Measurements from ENCODE around the gene PPP3R1.

Gene PPP3R1

DNA sequence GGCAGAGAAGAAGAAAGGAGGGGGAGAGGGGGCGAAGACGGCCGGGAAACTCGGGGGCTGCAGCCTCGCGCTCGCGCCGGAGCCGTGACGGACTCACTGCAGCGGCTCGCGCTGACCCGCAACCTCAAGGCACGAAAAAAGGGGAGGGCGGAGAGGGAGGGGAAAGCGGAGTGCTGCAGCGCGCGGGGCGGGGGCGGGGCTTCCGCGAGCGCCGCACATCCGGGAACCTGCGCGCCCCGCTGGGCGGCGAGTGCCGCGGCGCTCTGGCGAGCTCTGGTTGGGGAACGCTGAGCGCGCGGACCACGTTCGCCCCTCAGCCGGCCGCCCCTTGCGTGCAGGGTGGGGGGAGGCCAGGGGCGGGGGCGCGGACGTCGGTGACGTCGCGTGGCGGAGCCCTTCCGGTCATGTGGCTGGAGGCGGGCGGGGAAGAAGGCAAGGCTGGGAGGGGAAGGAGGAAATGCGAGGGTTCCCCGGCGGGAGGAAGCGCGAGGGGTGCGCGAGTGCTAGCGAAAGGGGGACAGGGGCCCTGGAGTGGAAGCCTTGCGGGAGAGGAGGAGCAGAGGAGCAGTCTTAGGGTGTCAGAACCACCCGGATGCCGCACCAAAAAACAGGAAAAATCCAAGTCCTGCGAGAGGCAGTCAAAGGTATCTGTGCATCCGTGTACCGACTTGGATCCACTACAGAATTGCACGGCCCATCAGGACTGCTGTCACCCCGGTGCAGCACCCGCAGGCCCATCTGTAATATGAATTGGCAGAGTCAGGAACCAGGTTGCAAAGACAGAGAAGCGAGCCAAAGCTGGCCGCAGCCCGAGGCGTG is at the start of gene PPP3R1:
PPP3R1 (minus strand) TSS at position 133 of the 819 bp plus-strand sequence. CDS start 405 bp downstream, outside the sequence.
- TF ChIP-seq CTCF (IDR thresholded peaks at IDR 0.05; ENCODE audit: poor library complexity, severe bottlenecking) = no peak
- H3K27me3 ChIP-seq (ENCODE audit: insufficient read depth, poor library complexity, severe bottlenecking) = no peaks in the 10 kb centered on the region
- no peaks in the 10 kb centered on the region for H3K9me3 ChIP-seq (ENCODE audit: severe bottlenecking)
- H3K4me3 ChIP-seq (ENCODE audit: severe bottlenecking) = peak within 1 kb of the TSS; percentile 73
- ATAC-seq (ENCODE audit: low read depth) (peak; percentile 88), DNase-seq (ENCODE audit: low spot score) (peak; percentile 91)
- peaks cover 39% of the 10 kb centered on the region for H3K4me1 ChIP-seq (ENCODE audit: insufficient read depth, poor library complexity, severe bottlenecking)
- H3K27ac ChIP-seq (ENCODE audit: poor library complexity, severe bottlenecking) = peak within 1 kb of the TSS; percentile 87
- peaks cover 14% of the 10 kb centered on the region for H3K36me3 ChIP-seq (ENCODE audit: low read depth)

DNA sequence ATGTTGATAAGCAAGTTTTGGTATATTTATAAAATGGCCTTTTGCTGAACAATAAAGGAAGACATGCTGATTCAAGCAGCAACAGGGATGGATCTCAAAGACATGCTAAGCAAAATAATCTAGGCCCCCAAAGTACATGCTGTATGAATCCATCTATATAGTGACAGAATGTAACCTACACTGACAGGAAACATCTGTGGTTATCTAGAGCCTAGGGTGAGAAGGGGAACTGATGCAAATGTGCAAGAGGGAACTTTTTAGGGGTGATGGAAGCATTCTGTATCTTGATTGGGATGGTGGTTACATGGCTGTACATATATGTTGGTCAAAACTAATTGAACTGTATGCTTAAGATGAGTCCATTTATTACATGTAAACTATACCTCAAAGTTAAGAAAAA is 43.2 kb upstream of the PPP3R1 start:
- ATAC-seq (ENCODE audit: low read depth) = no peak
- Histone ChIP-seq H3K9me3 (ENCODE audit: severe bottlenecking) (no peaks in the 10 kb centered on the region), H3K4me1 (ENCODE audit: insufficient read depth, poor library complexity, severe bottlenecking) (no peaks in the 10 kb centered on the region), H3K4me3 (ENCODE audit: severe bottlenecking) (no peak overlapping the region), H3K27ac (ENCODE audit: poor library complexity, severe bottlenecking) (no peak overlapping the region), H3K27me3 (ENCODE audit: insufficient read depth, poor library complexity, severe bottlenecking) (no peaks in the 10 kb centered on the region), H3K36me3 (ENCODE audit: low read depth) (no peaks in the 10 kb centered on the region)
- DNase-seq (ENCODE audit: low spot score) = no peak
- no peak for TF ChIP-seq CTCF (IDR thresholded peaks at IDR 0.05; ENCODE audit: poor library complexity, severe bottlenecking)

DNA sequence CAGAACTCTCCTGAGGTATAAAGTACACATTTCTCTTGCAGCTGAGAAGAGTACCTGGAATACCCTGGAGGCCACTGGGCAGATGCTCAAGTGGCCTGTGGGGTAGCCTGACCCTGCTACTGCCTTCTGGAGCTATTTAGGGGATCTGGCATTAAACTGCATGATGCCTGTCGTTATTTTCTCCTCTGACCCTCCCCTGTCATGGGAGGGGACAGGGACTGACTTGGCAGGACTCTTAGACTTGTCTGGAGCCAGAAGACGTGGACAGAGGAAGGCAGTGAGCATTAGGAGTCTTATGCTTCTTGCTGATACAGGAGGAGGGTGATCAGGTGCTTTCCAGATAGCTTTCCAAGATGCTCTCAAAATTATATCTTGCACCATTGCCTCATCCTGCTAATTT is 42.6 kb upstream of the PPP3R1 start:
- Histone ChIP-seq H3K4me1 (ENCODE audit: insufficient read depth, poor library complexity, severe bottlenecking) (no peaks in the 10 kb centered on the region), H3K4me3 (ENCODE audit: severe bottlenecking) (no peak overlapping the region), H3K27me3 (ENCODE audit: insufficient read depth, poor library complexity, severe bottlenecking) (no peaks in the 10 kb centered on the region), H3K9me3 (ENCODE audit: severe bottlenecking) (no peaks in the 10 kb centered on the region), H3K36me3 (ENCODE audit: low read depth) (no peaks in the 10 kb centered on the region), H3K27ac (ENCODE audit: poor library complexity, severe bottlenecking) (no peak overlapping the region)
- DNase-seq (ENCODE audit: low spot score) (no peak), ATAC-seq (ENCODE audit: low read depth) (no peak)
- TF ChIP-seq CTCF (IDR thresholded peaks at IDR 0.05; ENCODE audit: poor library complexity, severe bottlenecking) = no peak

- no peak overlapping the region for H3K4me3 ChIP-seq (ENCODE audit: severe bottlenecking)
- no peaks in the 10 kb centered on the region for H3K27me3 ChIP-seq (ENCODE audit: insufficient read depth, poor library complexity, severe bottlenecking)
- H3K4me1 ChIP-seq (ENCODE audit: insufficient read depth, poor library complexity, severe bottlenecking) = no peaks in the 10 kb centered on the region
- ATAC-seq (ENCODE audit: low read depth) (no peak), DNase-seq (ENCODE audit: low spot score) (no peak)
- H3K9me3 ChIP-seq (ENCODE audit: severe bottlenecking) = no peaks in the 10 kb centered on the region
- no peak overlapping the region for H3K27ac ChIP-seq (ENCODE audit: poor library complexity, severe bottlenecking)
- no peaks in the 10 kb centered on the region for H3K36me3 ChIP-seq (ENCODE audit: low read depth)
- TF ChIP-seq CTCF (IDR thresholded peaks at IDR 0.05; ENCODE audit: poor library complexity, severe bottlenecking) = no peak
Measured at GRCh38 chr2:68294187-68294586, 41.9 kb upstream of the PPP3R1 start.

DNA sequence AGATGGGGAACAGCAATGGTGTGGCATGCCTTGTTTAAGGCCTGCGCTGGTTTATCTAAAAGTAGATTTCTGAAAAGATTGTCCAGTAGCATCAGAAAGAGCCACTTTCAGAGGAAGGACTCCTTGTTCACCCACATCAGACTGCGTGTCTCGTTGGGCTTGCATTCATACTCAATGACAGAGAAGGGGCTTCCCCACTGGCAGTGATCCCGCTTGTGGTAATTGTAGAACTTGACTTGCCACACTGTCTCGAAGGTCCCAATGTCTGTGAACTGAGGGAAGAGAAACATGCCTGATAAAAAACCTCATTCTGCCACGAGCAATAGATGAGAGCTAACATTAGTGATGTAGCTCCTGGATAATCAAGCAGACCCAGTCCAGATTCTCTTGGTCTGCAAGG is 41.4 kb upstream of the PPP3R1 start:
- no peak for TF ChIP-seq CTCF (IDR thresholded peaks at IDR 0.05; ENCODE audit: poor library complexity, severe bottlenecking)
- Histone ChIP-seq H3K4me3 (ENCODE audit: severe bottlenecking) (no peak overlapping the region), H3K36me3 (ENCODE audit: low read depth) (no peaks in the 10 kb centered on the region), H3K27ac (ENCODE audit: poor library complexity, severe bottlenecking) (no peak overlapping the region), H3K4me1 (ENCODE audit: insufficient read depth, poor library complexity, severe bottlenecking) (no peaks in the 10 kb centered on the region), H3K27me3 (ENCODE audit: insufficient read depth, poor library complexity, severe bottlenecking) (no peaks in the 10 kb centered on the region), H3K9me3 (ENCODE audit: severe bottlenecking) (no peaks in the 10 kb centered on the region)
- DNase-seq (ENCODE audit: low spot score) (no peak), ATAC-seq (ENCODE audit: low read depth) (no peak)

Data from RWPE2 (cell line).